AG08395 (cell line): Measurements from ENCODE around the gene HOXB6.

ENCODE experiments used
- DNase-seq: peaks from one replicate; pipeline ENCODE4 v3.0.0; 2012; ENCODE audit warnings: mixed read lengths, low spot score

The HOXB6 gene

GRCh38 chr17:48621410-48622392 is 16.9 kb upstream of the HOXB6 start:
- no peak for DNase-seq

- no peak for DNase-seq
Observed at GRCh38 chr17:48620461-48621139, 15.8 kb upstream of the HOXB6 start.

- no peak for DNase-seq
Observed at GRCh38 chr17:48619826-48620449, 15.2 kb upstream of the HOXB6 start.

- DNase-seq = peak; percentile 95
Observed at GRCh38 chr17:48618256-48618896, 13.6 kb upstream of the HOXB6 start.

GRCh38 chr17:48617471-48618255 is 12.9 kb upstream of the HOXB6 start:
- no peak for DNase-seq

- DNase-seq = no peak
Observed at GRCh38 chr17:48616717-48617470, 12.1 kb upstream of the HOXB6 start.

- no peak for DNase-seq
Observed at GRCh38 chr17:48615963-48616716, 11.4 kb upstream of the HOXB6 start.

GRCh38 chr17:48615047-48615962 is 10.5 kb upstream of the HOXB6 start, which contains the start of gene HOXB8:
Gene HOXB8, minus strand, starts transcription at chr17:48615292. Its CDS starts 588 bp downstream, at chr17:48614704.
- no peak for DNase-seq

- DNase-seq = no peak
Observed at GRCh38 chr17:48613862-48614694, 9.3 kb upstream of the HOXB6 start.

GRCh38 chr17:48612854-48613691 is 8.3 kb upstream of the HOXB6 start:
- peak; percentile 41 for DNase-seq

GRCh38 chr17:48612456-48612853 is 7.7 kb upstream of the HOXB6 start:
- no peak for DNase-seq

GRCh38 chr17:48611681-48612455 is 7.1 kb upstream of the HOXB6 start:
- peak; percentile 35 for DNase-seq

- DNase-seq = no peak
Observed at GRCh38 chr17:48611213-48611612, 6.4 kb upstream of the HOXB6 start.

GRCh38 chr17:48610282-48611211 is 5.8 kb upstream of the HOXB6 start, which contains the start of gene HOXB7:
Gene HOXB7, minus strand, starts transcription at chr17:48611017. Its CDS starts 99 bp downstream, at chr17:48610918.
- DNase-seq = peak; percentile 83
